WI38 (cell line): ENCODE measurements around the gene C6orf120.
A peak's percentile ranks its signal among the peaks of the same experiment; 100 is the strongest.

Experiments used
- H3K4me3 ChIP-seq: 2 replicates; pipeline ENCODE4 v1.5.1; 2011; ENCODE audit warnings: low read depth, mild to moderate bottlenecking, control low read depth, low read length
- CTCF ChIP-seq: IDR thresholded peaks from 2 replicates; pipeline ENCODE4 v1.5.1; 2012; ENCODE audit warnings: low read depth, mild to moderate bottlenecking, control low read depth, low read length

The C6orf120 gene

GRCh38 chr6:169724494-169725124 is 22.7 kb downstream of the C6orf120 start, which contains the start of gene PHF10:
PHF10 (minus strand) TSS chr6:169724500; CDS start chr6:169723931, 569 bp downstream.
- H3K4me3 ChIP-seq, result peak within 1 kb of the TSS; percentile 73
- TF ChIP-seq CTCF, result no peak

GRCh38 chr6:169725125-169726048 is 23.5 kb downstream of the C6orf120 start:
- peak overlapping the region; percentile 57 for H3K4me3 ChIP-seq
- TF ChIP-seq CTCF, result no peak

- TF ChIP-seq CTCF, result no peak
- no peak overlapping the region for H3K4me3 ChIP-seq
Measured at GRCh38 chr6:169726049-169726400, 24.1 kb downstream of the C6orf120 start.

GRCh38 chr6:169726963-169727362 is 25.0 kb downstream of the C6orf120 start:
- no peak for TF ChIP-seq CTCF
- H3K4me3 ChIP-seq, result no peak overlapping the region

- H3K4me3 ChIP-seq, result no peak overlapping the region
- TF ChIP-seq CTCF, result no peak
Measured at GRCh38 chr6:169729961-169730360, 28.0 kb downstream of the C6orf120 start.

- no peak for TF ChIP-seq CTCF
- no peak overlapping the region for H3K4me3 ChIP-seq
Measured at GRCh38 chr6:169738204-169738975, 36.5 kb downstream of the C6orf120 start.
